OCI-LY7 (cell line): Measurements from ENCODE around the gene PEDS1.

Experiments
- CTCF ChIP-seq: fragments of 200-600 bp; sonication (generic); conservative IDR thresholded peaks from 2 replicates; pipeline ENCODE4 v1.5.1; 2014; ENCODE audit warnings: mild to moderate bottlenecking, antibody characterized with exemption, low read length, moderate library complexity, mixed read lengths
- EZH2phosphoT487 ChIP-seq: fragments of 200-600 bp; sonication (generic); IDR thresholded peaks from 2 replicates; pipeline ENCODE4 v1.6.1; 2018; ENCODE audit warnings: low read depth, borderline replicate concordance, mild to moderate bottlenecking, mixed run types, antibody characterized with exemption, low read length, moderate library complexity, mixed read lengths

- TF ChIP-seq CTCF (no peak), EZH2phosphoT487 (no peak)
Observed at GRCh38 chr20:50194831-50195523, 41.5 kb upstream of the PEDS1 start.
